SK-N-SH (cell line): Measurements from ENCODE around the gene USE1. TPM values are rescaled to one million over a fixed set of nuclear protein-coding genes. Genes with fewer than 3 reads are reported as not detected.

Experiments used
- CTCF ChIA-PET: fragments of 300-600, 350-600 bp; formaldehyde crosslinking; extraction: SDS; loops from one replicate; lab custom pipeline; 2021; lab: Yijun Ruan, JAX
- POLR2A ChIA-PET: fragments of 350-600 bp; sonication (Branson Sonifier 250); formaldehyde crosslinking; extraction: SDS; loops from one replicate; lab custom pipeline; 2020; ENCODE audit warnings: antibody characterized with exemption, inconsistent platforms; lab: Yijun Ruan, JAX
- DNase-seq: peaks from one replicate; pipeline ENCODE4 v3.0.0; 2012
- H2AFZ ChIP-seq: fragments of 200-600 bp; sonication (generic); 2 replicates; pipeline ENCODE4 v1.8.1; 2016; ENCODE audit warnings: antibody characterized with exemption, mild to moderate bottlenecking, low read depth
- H3F3A ChIP-seq: fragments of 200-600 bp; sonication (generic); replicated peaks from 2 replicates; pipeline ENCODE3; 2016; ENCODE audit warnings: antibody characterized with exemption, mild to moderate bottlenecking; ENCODE audit not compliant: insufficient read depth
- H3K27ac ChIP-seq, 2 experiments: fragments of 200-500 bp in 1 of 2; fragments of 200-600 bp in 1 of 2; sonication (Bioruptor generic) in 1 of 2; sonication (generic), shearing (Covaris generic) in 1 of 2; 2 replicates each; pipeline versions ENCODE4 v1.5.1 to v1.6.1; 2014 to 2016; ENCODE audit warnings: low read depth in 2 of 2, inconsistent platforms in 1 of 2, low read length in 1 of 2, mild to moderate bottlenecking in 1 of 2, mixed read lengths in 1 of 2
- H3K27me3 ChIP-seq: fragments of 200-600 bp; sonication (generic), shearing (Covaris generic); 2 replicates; pipeline ENCODE4 v1.6.1; 2016; ENCODE audit warnings: mixed run types; ENCODE audit not compliant: insufficient read depth
- H3K36me3 ChIP-seq, 2 experiments: fragments of 200-500 bp in 1 of 2; fragments of 200-600 bp in 1 of 2; sonication (Bioruptor generic) in 1 of 2; sonication (generic) in 1 of 2; replicated peaks in 1 of 2; 2 replicates each; pipeline versions ENCODE3 to v1.5.1; 2014 to 2016; ENCODE audit warnings: low read length in 1 of 2, mild to moderate bottlenecking in 1 of 2; ENCODE audit not compliant: insufficient read depth in 2 of 2, control insufficient read depth in 1 of 2
- H3K4me1 ChIP-seq, 2 experiments: fragments of 200-500 bp in 1 of 2; fragments of 200-600 bp in 1 of 2; sonication (Bioruptor generic) in 1 of 2; sonication (generic), shearing (Covaris generic) in 1 of 2; 2 replicates each; pipeline versions ENCODE4 v1.5.1 to v1.6.1; 2014 to 2016; ENCODE audit warnings: low read depth in 1 of 2, low read length in 1 of 2, mixed run types in 1 of 2; ENCODE audit not compliant: insufficient read depth in 2 of 2, control insufficient read depth in 1 of 2
- H3K4me2 ChIP-seq: fragments of 200-600 bp; sonication (generic), shearing (Covaris generic); 2 replicates; pipeline ENCODE4 v1.6.1; 2017; ENCODE audit warnings: mixed run types
- H3K4me3 ChIP-seq, 2 experiments: fragments of 200-500 bp in 1 of 2; fragments of 200-600 bp in 1 of 2; sonication (Bioruptor generic) in 1 of 2; sonication (generic), shearing (Covaris generic) in 1 of 2; 2 replicates each; pipeline versions ENCODE4 v1.5.1 to v1.8.1; 2014 to 2016; ENCODE audit warnings: low read depth in 2 of 2, inconsistent platforms in 1 of 2, low read length in 1 of 2, mild to moderate bottlenecking in 1 of 2, mixed read lengths in 1 of 2, moderate library complexity in 1 of 2
- H3K79me2 ChIP-seq: fragments of 200-600 bp; sonication (generic); 2 replicates; pipeline ENCODE4 v1.8.1; 2017; ENCODE audit warnings: mild to moderate bottlenecking; ENCODE audit not compliant: insufficient read depth
- H3K9ac ChIP-seq: fragments of 200-600 bp; sonication (generic); 2 replicates; pipeline ENCODE4 v1.6.1; 2017; ENCODE audit warnings: mixed run types
- H3K9me2 ChIP-seq: fragments of 200-600 bp; sonication (generic); 2 replicates; pipeline ENCODE4 v1.6.1; 2017; ENCODE audit warnings: mixed run types
- H3K9me3 ChIP-seq: fragments of 200-600 bp; sonication (generic); 2 replicates; pipeline ENCODE4 v1.6.1; 2017; ENCODE audit warnings: mixed run types, mild to moderate bottlenecking, moderate library complexity
- H4K20me1 ChIP-seq: fragments of 200-600 bp; sonication (generic); 2 replicates; pipeline ENCODE4 v1.6.1; 2017; ENCODE audit warnings: mild to moderate bottlenecking, mixed run types; ENCODE audit not compliant: insufficient read depth
- CHD2 ChIP-seq: fragments of 150-350 bp; IDR thresholded peaks from 2 replicates; pipeline ENCODE4 v1.6.1; 2018; ENCODE audit warnings: low read length; ENCODE audit not compliant: partially characterized antibody
- MXI1 ChIP-seq: IDR thresholded peaks from 2 replicates; pipeline ENCODE4 v1.6.1; 2012; ENCODE audit warnings: mild to moderate bottlenecking, low read depth, low read length, improper control_type of control experiment
- NRF1 ChIP-seq: IDR thresholded peaks from 2 replicates; pipeline ENCODE4 v1.6.1; 2012; ENCODE audit warnings: low read depth, mild to moderate bottlenecking, low read length
- POLR2AphosphoS5 ChIP-seq: IDR thresholded peaks from 2 replicates; pipeline ENCODE4 v1.6.1; 2012; ENCODE audit warnings: low read depth, low read length
- RCOR1 ChIP-seq: fragments of 150-350 bp; IDR thresholded peaks from 2 replicates; pipeline ENCODE4 v1.6.1; 2017; ENCODE audit warnings: antibody characterized with exemption, low read length
- TCF12 ChIP-seq: IDR thresholded peaks from 2 replicates; pipeline ENCODE4 v1.4.0; 2012
- YY1 ChIP-seq: IDR thresholded peaks from 2 replicates; pipeline ENCODE4 v1.4.0; 2012; ENCODE audit warnings: low read depth, mild to moderate bottlenecking
- WGBS: methylation state at CpG from one replicate; pipeline ENCODE4 v1.1.6; 2017; ENCODE audit warnings: low lambda C conversion rate; 5-methylcytosine and 5-hydroxymethylcytosine counted together
- polyA plus RNA-seq, 3 experiments: library from polyadenylated mRNA; depleted of rRNA; stranded (reverse); fragments of >200 nt; gene quantifications; 2 replicates each; pipeline ENCODE4 v1.2.3, GENCODE V29; 2012
- TF ChIP-seq, protein P1 (sequence below): fragments of 150-350 bp; IDR thresholded peaks from 2 replicates; pipeline ENCODE4 v1.6.1; 2016; ENCODE audit warnings: mild to moderate bottlenecking, low read depth, low read length

Gene USE1
- polyA plus RNA-seq, 1 of the 3 experiments (the other 2 are of a cell fraction) = 81.8 TPM

DNA sequence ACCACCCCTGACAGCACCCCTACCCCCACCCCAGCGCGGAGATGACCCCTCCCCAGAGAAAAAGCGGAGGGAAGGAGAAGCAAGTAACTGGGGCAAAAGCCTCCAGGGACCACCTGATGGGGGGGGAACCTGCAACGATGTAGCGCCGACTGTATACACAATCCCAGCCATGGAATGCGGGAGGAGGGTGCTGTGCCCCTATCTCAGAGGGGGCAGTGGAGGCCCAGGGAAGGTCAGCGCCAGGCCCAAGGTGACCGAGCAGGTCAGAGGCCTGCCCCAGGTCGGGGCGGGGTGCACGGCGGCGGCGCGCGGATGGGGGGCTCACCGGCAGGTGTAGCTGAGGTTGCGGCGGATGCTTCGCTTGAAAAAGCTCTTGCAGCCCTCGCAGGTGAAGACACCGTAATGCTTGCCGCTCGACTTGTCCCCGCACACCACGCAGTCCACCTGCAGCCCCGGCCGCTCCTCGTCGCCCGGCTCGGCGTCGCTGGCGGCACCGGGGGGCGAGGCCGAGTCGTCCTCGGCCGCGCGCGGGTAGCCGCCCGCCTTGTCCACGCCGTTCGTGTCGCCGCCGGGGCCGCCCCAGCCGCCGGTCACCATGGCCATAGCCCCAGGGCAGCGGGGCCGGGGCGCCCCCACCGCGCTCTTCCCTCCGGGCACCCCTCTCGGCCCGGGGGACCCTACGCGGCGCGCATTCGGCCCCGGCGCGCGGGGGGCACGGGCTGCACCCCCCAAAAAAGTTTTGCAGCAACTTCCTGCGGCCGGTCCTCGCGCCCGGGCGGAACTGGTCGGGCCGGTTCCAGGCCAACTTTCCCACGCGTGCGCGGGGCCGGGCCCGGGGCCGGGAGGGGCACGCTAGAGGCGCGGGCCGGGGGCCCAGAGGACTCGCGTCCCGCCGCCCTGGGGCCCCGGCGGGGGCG is 29.7 kb downstream of the USE1 start (continued):
- TF ChIP-seq, protein P1, sequence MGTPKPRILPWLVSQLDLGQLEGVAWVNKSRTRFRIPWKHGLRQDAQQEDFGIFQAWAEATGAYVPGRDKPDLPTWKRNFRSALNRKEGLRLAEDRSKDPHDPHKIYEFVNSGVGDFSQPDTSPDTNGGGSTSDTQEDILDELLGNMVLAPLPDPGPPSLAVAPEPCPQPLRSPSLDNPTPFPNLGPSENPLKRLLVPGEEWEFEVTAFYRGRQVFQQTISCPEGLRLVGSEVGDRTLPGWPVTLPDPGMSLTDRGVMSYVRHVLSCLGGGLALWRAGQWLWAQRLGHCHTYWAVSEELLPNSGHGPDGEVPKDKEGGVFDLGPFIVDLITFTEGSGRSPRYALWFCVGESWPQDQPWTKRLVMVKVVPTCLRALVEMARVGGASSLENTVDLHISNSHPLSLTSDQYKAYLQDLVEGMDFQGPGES = no peak
- TF ChIP-seq, all 33 proteins: peak for 2

DNA sequence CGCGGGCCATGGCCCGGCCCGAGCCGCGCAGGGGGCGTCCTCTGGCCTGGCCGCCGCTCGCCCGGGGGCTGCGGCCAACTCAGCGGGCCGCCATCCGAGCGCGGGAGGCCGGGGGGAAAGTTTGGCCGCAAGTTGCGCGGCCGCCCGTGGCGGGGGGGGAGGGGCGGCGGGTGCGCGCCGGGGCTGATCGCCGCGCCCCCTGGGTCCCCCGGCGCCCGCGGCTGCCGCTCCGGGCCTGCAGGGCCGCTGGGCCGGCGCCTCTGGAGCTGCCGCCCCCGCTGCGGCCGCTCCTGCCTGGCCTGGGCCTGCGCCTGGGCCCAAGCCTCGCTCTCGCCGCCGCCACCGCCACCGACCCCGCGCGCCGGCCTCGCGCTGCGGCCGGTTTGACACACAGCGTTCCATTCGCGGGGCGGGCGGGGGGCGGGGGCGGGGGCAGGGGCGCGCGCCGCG is 30.4 kb downstream of the USE1 start, which contains the start of gene NR2F6:
TSS of gene NR2F6 (minus strand) at position 385 of the 450 bp plus-strand sequence. CDS start 699 bp downstream, outside the sequence.
- under 1% methylated on average over 20 of the region's 72 CpGs for WGBS
- Histone ChIP-seq H3K79me2 (peaks cover 47% of the 10 kb centered on the region), H3K36me3 (peaks cover 1 to 3% of the 10 kb centered on the region in 2 experiments), H3K4me2 (peak within 1 kb of the TSS; percentile 99), H3K9ac (peak within 1 kb of the TSS; percentile 67), H3K9me3 (no peaks in the 10 kb centered on the region), H3K9me2 (no peaks in the 10 kb centered on the region), H3K4me3 (peak within 1 kb of the TSS; percentile 92 to 97), H3F3A (peaks cover 4% of the 10 kb centered on the region), H3K4me1 (peaks cover 6 to 25% of the 10 kb centered on the region in 2 experiments; a peak in 2 of 4 replicates), H4K20me1 (peaks cover 16% of the 10 kb centered on the region; the same call in 1 of the 2 replicates), H2AFZ (peak within 1 kb of the TSS; percentile 83), H3K27ac (peak within 1 kb of the TSS; percentile 22 to 81; a peak in 3 of 4 replicates), H3K27me3 (no peaks in the 10 kb centered on the region)
- 0 out of 2 replicates have a peak, but pooled peaks have one; percentile 11 for TF ChIP-seq POLR2AphosphoS5
- TF ChIP-seq YY1 = no peak
- peak; percentile 39 for TF ChIP-seq MXI1
- POLR2A ChIA-PET = interaction anchor here (0.6 kb wide), 1 partner anchor 16 kb away, joined by 5 read pairs; no protein-coding TSS in a partner anchor
- CTCF ChIA-PET = no interaction called here
- DNase-seq = no peak

DNA sequence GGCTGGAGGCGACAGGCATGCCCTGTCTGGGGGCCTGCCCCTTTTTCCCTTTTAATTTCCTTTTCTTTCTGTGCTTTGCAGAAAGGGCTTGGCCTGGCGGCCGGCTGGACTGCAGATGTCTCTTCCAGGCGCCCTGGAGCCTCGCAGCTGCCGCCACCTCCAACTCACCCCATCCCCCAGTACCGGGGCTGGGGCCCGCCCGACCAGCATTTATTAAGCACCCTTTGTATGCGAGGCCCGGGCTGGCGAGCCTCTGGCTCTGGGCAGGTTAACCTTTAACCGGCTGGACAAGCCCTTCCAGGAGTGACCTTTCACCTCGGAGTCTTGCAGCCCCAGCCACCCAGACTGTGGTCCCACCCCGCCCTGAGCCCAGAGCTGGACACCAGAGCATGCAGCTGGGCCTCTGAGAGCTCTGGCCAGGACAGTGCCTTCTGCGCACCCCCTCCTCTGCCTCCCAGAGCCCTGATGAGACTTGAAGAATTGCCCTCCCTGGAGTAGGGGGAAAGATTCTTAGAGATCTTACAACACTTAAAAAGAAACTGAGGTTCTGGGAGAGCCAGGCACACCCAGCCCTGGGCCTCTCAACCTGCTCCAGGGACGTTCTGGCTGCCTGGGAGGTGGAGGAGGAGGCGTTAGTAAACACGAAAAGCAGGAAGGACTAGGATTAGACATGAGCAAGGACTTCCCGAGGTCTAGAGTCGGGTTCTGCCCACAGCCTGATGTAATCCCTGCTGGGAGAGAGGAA is 31.7 kb downstream of the USE1 start:
- Histone ChIP-seq H3K9me3 (no peaks in the 10 kb centered on the region), H3K79me2 (peaks cover 35% of the 10 kb centered on the region), H3K27me3 (no peaks in the 10 kb centered on the region)
- TF ChIP-seq CHD2 = peak; percentile 80
- TF ChIP-seq NRF1 = no peak
- TF ChIP-seq TCF12 = peak; percentile 36; the same call in 1 of the 2 replicates
- TF ChIP-seq RCOR1 = peak; percentile 53; the same call in 1 of the 2 replicates
- TF ChIP-seq, all 33 proteins: peak for 3
- ChIA-PET CTCF (interaction anchor here (1.2 kb wide), 1 partner anchor 13 kb away, joined by 4 read pairs; no protein-coding TSS in a partner anchor), POLR2A (no interaction called here)
- Histone ChIP-seq H3K4me1 (peaks cover 6 to 24% of the 10 kb centered on the region in 2 experiments; a peak in 2 of 4 replicates), H3F3A (peaks cover 4% of the 10 kb centered on the region), H3K4me3 (peak overlapping the region; percentile 43 to 55; a peak in 2 of 4 replicates), H2AFZ (peak overlapping the region; percentile 83), H3K4me2 (peak overlapping the region; percentile 87), H4K20me1 (peaks cover 13% of the 10 kb centered on the region; the same call in 1 of the 2 replicates), H3K9ac (peak overlapping the region; percentile 66; the same call in 1 of the 2 replicates), H3K36me3 (no peaks in the 10 kb centered on the region), H3K9me2 (no peaks in the 10 kb centered on the region), H3K27ac (peak overlapping the region; percentile 22 to 79; a peak in 3 of 4 replicates)
- WGBS = 40% methylated on average over 17 of the region's 21 CpGs
- peak; percentile 88 for DNase-seq
